PC-3 (cell line): ENCODE data around the gene SAMD3. TPM values are rescaled to one million over a fixed set of nuclear protein-coding genes. Genes with fewer than 3 reads are reported as not detected.
"Not testable (repeated sequence)": the region's sequence is repeated elsewhere in the genome, so short reads cannot be mapped to it uniquely, and the experiment has no call there.

ENCODE experiments used
- ATAC-seq: fragments of 200-7000 bp; cut with Tn5 transposase; 2 replicates; pipeline ENCODE4 v1.9.1; 2020; ENCODE audit warnings: mild to moderate bottlenecking, moderate library complexity
- BruUV-seq: library from RNA; stranded (reverse); fragments of 400-500 nt; replicated peaks from 2 replicates; lab custom pipeline; 2021; lab: Mats Ljungman, UMichigan
- CTCF ChIA-PET: fragments of 300-600 bp; sonication (Branson Sonifier 250); formaldehyde crosslinking; loops from one replicate; lab custom pipeline; 2022; ENCODE audit warnings: antibody characterized with exemption; lab: Charles Lee
- POLR2A ChIA-PET: fragments of 300-600 bp; sonication (Branson Sonifier 250); formaldehyde crosslinking; loops from one replicate; lab custom pipeline; 2022; ENCODE audit warnings: antibody characterized with exemption; ENCODE audit not compliant: unreplicated experiment; lab: Charles Lee
- DNase-seq: peaks from one replicate; pipeline ENCODE4 v3.0.0-alpha.2; 2015
- H2AFZ ChIP-seq: fragments of 300-600 bp; sonication (generic); 2 replicates; pipeline ENCODE4 v1.6.0; 2016; ENCODE audit warnings: antibody characterized with exemption, low read length
- H3F3A ChIP-seq: fragments of 300-600 bp; sonication (generic); one replicate; pipeline ENCODE4 v1.6.0; 2017; ENCODE audit warnings: antibody characterized with exemption, low read length, control low read depth, mild to moderate bottlenecking; ENCODE audit not compliant: unreplicated experiment
- H3K27ac ChIP-seq: fragments of 300-600 bp; sonication (generic); 2 replicates; pipeline ENCODE4 v1.5.1; 2016; ENCODE audit warnings: mild to moderate bottlenecking, low read length
- H3K27me3 ChIP-seq: fragments of 300-600 bp; sonication (generic); 2 replicates; pipeline ENCODE4 v1.6.1; 2016; ENCODE audit warnings: low read length, mixed read lengths
- H3K36me3 ChIP-seq: fragments of 300-600 bp; sonication (generic); 2 replicates; pipeline ENCODE4 v1.6.1; 2016; ENCODE audit warnings: low read depth, mixed run types, low read length, mixed read lengths
- H3K4me1 ChIP-seq: fragments of 300-600 bp; sonication (generic); 2 replicates; pipeline ENCODE4 v1.5.1; 2016; ENCODE audit warnings: low read length; ENCODE audit not compliant: insufficient read depth
- H3K4me2 ChIP-seq: fragments of 300-600 bp; sonication (generic); 2 replicates; pipeline ENCODE4 v1.6.0; 2016; ENCODE audit warnings: low read length
- H3K4me3 ChIP-seq: fragments of 300-600 bp; sonication (generic); 2 replicates; pipeline ENCODE4 v1.5.1; 2016; ENCODE audit warnings: mild to moderate bottlenecking, low read length, mixed read lengths
- H3K79me2 ChIP-seq: fragments of 300-600 bp; sonication (generic); 2 replicates; pipeline ENCODE4 v1.6.1; 2017; ENCODE audit warnings: low read length, mixed read lengths
- H3K9ac ChIP-seq: fragments of 300-600 bp; sonication (generic); 2 replicates; pipeline ENCODE4 v1.6.0; 2016; ENCODE audit warnings: mild to moderate bottlenecking, low read length
- H3K9me2 ChIP-seq: fragments of 300-600 bp; sonication (generic); replicated peaks from 2 replicates; pipeline ENCODE4 v1.6.1; 2016; ENCODE audit warnings: mixed run types, low read length, mixed read lengths
- H3K9me3 ChIP-seq: fragments of 300-600 bp; sonication (generic); 2 replicates; pipeline ENCODE4 v1.6.1; 2016; ENCODE audit warnings: low read length, mixed read lengths
- H4K20me1 ChIP-seq: fragments of 300-600 bp; sonication (generic); 2 replicates; pipeline ENCODE4 v1.6.1; 2016; ENCODE audit warnings: low read length, mixed read lengths
- EZH2 ChIP-seq: fragments of 300-600 bp; sonication (generic); IDR thresholded peaks from one replicate; pipeline ENCODE4 v1.6.1; 2017; ENCODE audit warnings: antibody characterized with exemption, mild to moderate bottlenecking, low read length; ENCODE audit not compliant: unreplicated experiment
- EZH2phosphoT487 ChIP-seq: fragments of 300-600 bp; sonication (generic); IDR thresholded peaks from 2 replicates; pipeline ENCODE4 v1.6.1; 2018; ENCODE audit warnings: mild to moderate bottlenecking, antibody characterized with exemption, low read length, borderline replicate concordance
- intact Hi-C: fragments of 100-400 bp; cut with micrococcal nuclease; formaldehyde crosslinking; loops from 2 replicates; pipeline ENCODE4 v1.9.0; 2023
- total RNA-seq: library from RNA; depleted of rRNA; stranded (reverse); fragments of >200 nt; gene quantifications from 2 replicates; pipeline ENCODE4 v1.2.3, GENCODE V29; 2014
- TF ChIP-seq, protein P1 (sequence below): fragments of 300-600 bp; sonication (generic); conservative IDR thresholded peaks from 2 replicates; pipeline ENCODE4 v1.5.1; 2017; ENCODE audit warnings: antibody characterized with exemption, low read depth, mild to moderate bottlenecking, low read length

SAMD3 gene
- total RNA-seq, 1 experiment from 2014 or later, result not detected

GRCh38 chr6:130176378-130176777, 46.4 kb downstream of the SAMD3 start:
- no TSS peak for BruUV-seq

DNA sequence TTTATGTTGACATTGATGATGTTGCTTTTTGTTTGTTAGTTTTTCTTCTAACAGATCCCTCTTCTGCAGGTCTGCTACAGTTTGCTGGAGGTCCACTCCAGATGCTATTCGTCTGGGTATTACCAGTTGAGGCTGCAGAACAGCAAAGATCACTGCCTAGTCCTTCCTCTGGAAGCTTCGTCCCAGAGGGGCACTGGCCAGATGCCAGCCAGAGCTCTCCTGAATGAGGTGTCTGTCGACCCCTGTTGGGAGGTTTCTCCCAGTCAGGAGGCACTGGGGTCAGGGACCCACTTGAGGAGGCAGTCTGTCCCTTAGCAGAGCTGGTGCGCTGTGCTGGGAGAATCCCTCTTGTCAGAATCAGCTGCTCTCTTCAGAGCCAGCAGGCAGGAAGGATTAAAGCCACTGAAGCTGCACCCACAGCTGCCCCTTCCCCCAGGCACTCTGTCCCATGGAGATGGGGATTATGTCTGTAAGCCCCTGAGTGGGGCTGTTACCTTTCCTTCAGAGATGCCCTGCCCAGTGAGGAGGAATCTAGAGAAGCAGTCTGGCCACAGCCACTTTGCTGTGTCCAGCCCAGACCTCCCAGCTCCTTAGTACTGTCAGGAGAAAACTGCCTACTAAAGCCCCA, 49.3 kb downstream of the SAMD3 start:
- BruUV-seq, H3K36me3 ChIP-seq, H3K27me3 ChIP-seq, POLR2A ChIA-PET, H3K9ac ChIP-seq, intact Hi-C loops, CTCF ChIA-PET, H3K79me2 ChIP-seq, H4K20me1 ChIP-seq, H3K9me2 ChIP-seq, H3K9me3 ChIP-seq, H3K4me3 ChIP-seq, H3K27ac ChIP-seq, DNase-seq, ATAC-seq, H3K4me1 ChIP-seq, H2AFZ ChIP-seq, H3F3A ChIP-seq, H3K4me2 ChIP-seq: not testable (repeated sequence)

More at GRCh38 chr6:130176378-130176777, 46.4 kb downstream of the SAMD3 start:
- DNase-seq, result no peak
- H3K79me2 ChIP-seq, result no peaks in the 10 kb centered on the region
- H3K9ac ChIP-seq, result no peak overlapping the region
- CTCF ChIA-PET, result no interaction called here
- POLR2A ChIA-PET, result no interaction called here
- no peaks in the 10 kb centered on the region for H3K36me3 ChIP-seq
- no peak overlapping the region for H2AFZ ChIP-seq
- intact Hi-C loops, result no loop called here
- no peaks in the 10 kb centered on the region for H3K9me2 ChIP-seq
- H3K4me2 ChIP-seq, result no peak overlapping the region
- no peak for ATAC-seq
- peaks cover 11% of the 10 kb centered on the region for H3K4me1 ChIP-seq
- no peak overlapping the region for H3K4me3 ChIP-seq
- H3K9me3 ChIP-seq, result no peaks in the 10 kb centered on the region
- no peaks in the 10 kb centered on the region for H3F3A ChIP-seq
- no peaks in the 10 kb centered on the region for H3K27me3 ChIP-seq
- no peak for TF ChIP-seq EZH2
- TF ChIP-seq, protein P1, sequence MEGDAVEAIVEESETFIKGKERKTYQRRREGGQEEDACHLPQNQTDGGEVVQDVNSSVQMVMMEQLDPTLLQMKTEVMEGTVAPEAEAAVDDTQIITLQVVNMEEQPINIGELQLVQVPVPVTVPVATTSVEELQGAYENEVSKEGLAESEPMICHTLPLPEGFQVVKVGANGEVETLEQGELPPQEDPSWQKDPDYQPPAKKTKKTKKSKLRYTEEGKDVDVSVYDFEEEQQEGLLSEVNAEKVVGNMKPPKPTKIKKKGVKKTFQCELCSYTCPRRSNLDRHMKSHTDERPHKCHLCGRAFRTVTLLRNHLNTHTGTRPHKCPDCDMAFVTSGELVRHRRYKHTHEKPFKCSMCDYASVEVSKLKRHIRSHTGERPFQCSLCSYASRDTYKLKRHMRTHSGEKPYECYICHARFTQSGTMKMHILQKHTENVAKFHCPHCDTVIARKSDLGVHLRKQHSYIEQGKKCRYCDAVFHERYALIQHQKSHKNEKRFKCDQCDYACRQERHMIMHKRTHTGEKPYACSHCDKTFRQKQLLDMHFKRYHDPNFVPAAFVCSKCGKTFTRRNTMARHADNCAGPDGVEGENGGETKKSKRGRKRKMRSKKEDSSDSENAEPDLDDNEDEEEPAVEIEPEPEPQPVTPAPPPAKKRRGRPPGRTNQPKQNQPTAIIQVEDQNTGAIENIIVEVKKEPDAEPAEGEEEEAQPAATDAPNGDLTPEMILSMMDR, result no peak
- no peak for TF ChIP-seq EZH2phosphoT487
- H3K27ac ChIP-seq, result no peak overlapping the region
- H4K20me1 ChIP-seq, result no peaks in the 10 kb centered on the region

DNA sequence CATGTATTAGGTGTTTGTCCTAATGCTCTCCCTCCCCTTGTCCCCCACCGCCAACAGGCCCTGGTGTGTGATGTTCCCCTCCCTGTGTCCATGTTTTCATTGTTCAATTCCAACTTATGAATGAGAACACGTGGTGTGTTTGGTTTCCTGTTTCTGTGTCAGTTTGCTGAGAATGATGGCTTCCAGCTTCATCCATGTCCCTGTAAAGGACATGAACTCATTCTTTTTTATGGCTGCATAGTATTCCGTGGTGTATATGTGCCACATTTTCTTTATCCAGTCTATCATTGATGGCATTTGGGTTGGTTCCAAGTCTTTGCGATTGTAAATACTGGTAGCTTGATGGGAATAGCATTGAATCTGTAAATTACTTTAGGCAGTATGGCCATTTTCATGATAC, 52.6 kb downstream of the SAMD3 start:
- H2AFZ ChIP-seq, H3F3A ChIP-seq, H3K27me3 ChIP-seq, DNase-seq, H4K20me1 ChIP-seq, ATAC-seq, intact Hi-C loops, BruUV-seq, H3K9ac ChIP-seq, H3K79me2 ChIP-seq, POLR2A ChIA-PET, H3K4me2 ChIP-seq, H3K36me3 ChIP-seq, H3K4me1 ChIP-seq, H3K4me3 ChIP-seq, H3K27ac ChIP-seq, H3K9me3 ChIP-seq, H3K9me2 ChIP-seq, CTCF ChIA-PET: not testable (repeated sequence)

GRCh38 chr6:130167655-130168054, 55.1 kb downstream of the SAMD3 start:
- no peak overlapping the region for H3K4me3 ChIP-seq
- H3K27me3 ChIP-seq, result no peaks in the 10 kb centered on the region; the same call in 1 of the 2 replicates
- intact Hi-C loops, result no loop called here
- ATAC-seq, result no peak
- no TSS peak for BruUV-seq
- ChIA-PET POLR2A (no interaction called here), CTCF (no interaction called here)
- no peak overlapping the region for H3K27ac ChIP-seq
- H4K20me1 ChIP-seq, result no peaks in the 10 kb centered on the region
- no peak overlapping the region for H2AFZ ChIP-seq
- no peaks in the 10 kb centered on the region for H3K36me3 ChIP-seq
- H3K79me2 ChIP-seq, result no peaks in the 10 kb centered on the region
- H3K4me2 ChIP-seq, result no peak overlapping the region
- H3F3A ChIP-seq, result no peaks in the 10 kb centered on the region
- TF ChIP-seq, protein P1, result no peak
- TF ChIP-seq EZH2phosphoT487 (no peak), EZH2 (no peak)
- H3K9me2 ChIP-seq, result no peaks in the 10 kb centered on the region
- H3K9me3 ChIP-seq, result no peaks in the 10 kb centered on the region
- H3K9ac ChIP-seq, result no peak overlapping the region
- DNase-seq, result peak; percentile 9
- H3K4me1 ChIP-seq, result no peaks in the 10 kb centered on the region
